Measurements from ENCODE around the gene ORMDL2.

GRCh38 chr12:55862286-55862685, 44.4 kb downstream of the ORMDL2 start:
- TF ChIP-seq BACH2 (CRISPR knock-in tag; IDR thresholded peaks at IDR 0.05; ENCODE audit: borderline replicate concordance) (no peak), OSR1 (CRISPR knock-in tag; IDR thresholded peaks at IDR 0.05) (no peak), RARB (CRISPR knock-in tag; IDR thresholded peaks at IDR 0.05) (no peak), ZFP3 (CRISPR knock-in tag; IDR thresholded peaks at IDR 0.05) (no peak), PATZ1 (CRISPR knock-in tag; IDR thresholded peaks at IDR 0.05; ENCODE audit: borderline replicate concordance) (no peak), ESRRG (CRISPR knock-in tag; IDR thresholded peaks at IDR 0.05) (no peak), GLIS3 (CRISPR knock-in tag; IDR thresholded peaks at IDR 0.05) (no peak), ISL1 (CRISPR knock-in tag; IDR thresholded peaks at IDR 0.05) (no peak), POU6F1 (CRISPR knock-in tag; IDR thresholded peaks at IDR 0.05; ENCODE audit: borderline replicate concordance, low read depth) (no peak), ARNTL (CRISPR knock-in tag; IDR thresholded peaks at IDR 0.05; ENCODE audit: borderline replicate concordance, low read depth) (no peak), TSHZ2 (CRISPR knock-in tag; IDR thresholded peaks at IDR 0.05) (no peak)

Data from SK-N-SH treated with all-trans-retinoic acid at 6 μM for 48 hours (cell line).